ENCODE data around the gene CDNF.

The CDNF gene

DNA sequence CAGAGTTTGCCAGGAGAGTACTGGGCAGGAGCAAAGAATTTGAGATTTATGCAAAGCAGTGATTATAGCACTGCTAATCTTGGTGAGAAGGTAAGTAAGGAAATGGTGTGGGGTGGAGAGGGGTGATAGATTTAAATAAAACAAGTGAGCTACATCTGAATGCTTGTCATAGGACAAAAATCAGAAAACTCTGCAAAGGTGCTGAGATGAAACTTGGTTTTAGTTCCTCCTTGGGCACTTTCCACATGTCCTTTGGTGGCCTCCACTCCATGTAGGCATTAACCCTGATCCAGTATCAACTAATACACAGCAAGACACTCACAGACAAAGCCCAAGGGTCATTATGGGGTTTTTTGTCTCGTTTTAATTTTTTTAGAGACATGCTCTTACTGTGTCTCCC, 37.4 kb downstream of the CDNF start:
- in situ Hi-C loops (cut with MboI; ENCODE audit: low sequenced_read_pairs), result no loop called here

DNA sequence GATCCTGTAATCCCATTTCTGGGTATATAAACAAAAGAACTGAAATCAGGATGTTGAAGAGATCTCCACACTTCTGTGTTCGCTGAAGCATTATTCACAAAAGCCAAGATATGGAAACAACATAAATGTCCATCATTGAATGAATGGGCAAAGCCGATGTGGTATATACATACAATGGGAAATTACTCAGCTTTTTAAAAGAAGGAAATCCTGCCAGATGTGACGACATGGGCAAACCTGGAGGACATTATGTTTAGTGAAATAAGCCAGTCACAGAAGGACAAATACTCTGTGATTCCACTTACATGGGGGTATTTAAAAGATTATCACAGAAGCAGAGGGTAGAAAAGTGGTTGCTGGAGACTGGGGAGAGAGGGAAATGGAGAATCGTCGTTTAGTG, 39.2 kb downstream of the CDNF start:
- in situ Hi-C loops (cut with MboI; ENCODE audit: low sequenced_read_pairs), result no loop called here

DNA sequence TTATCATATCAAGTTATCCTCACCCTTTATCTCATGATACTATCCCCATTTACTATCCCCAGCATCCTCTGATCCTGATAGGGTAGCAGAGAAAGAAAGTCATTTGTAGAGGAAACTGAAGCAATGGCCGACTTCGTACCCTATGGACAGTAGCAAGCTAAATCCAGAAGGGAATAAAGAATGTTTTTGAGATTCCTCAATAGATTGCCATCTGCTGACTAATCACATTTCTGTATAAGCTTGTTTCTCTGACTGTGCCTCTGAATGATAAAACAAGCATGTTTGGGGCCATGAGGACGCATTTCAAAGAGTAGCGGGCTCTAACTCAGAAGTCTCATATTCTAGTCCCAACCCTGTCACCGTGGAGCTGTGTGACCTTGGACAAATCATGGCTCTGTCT, 49.9 kb downstream of the CDNF start:
- in situ Hi-C loops (cut with MboI; ENCODE audit: low sequenced_read_pairs), result no loop called here

DNA sequence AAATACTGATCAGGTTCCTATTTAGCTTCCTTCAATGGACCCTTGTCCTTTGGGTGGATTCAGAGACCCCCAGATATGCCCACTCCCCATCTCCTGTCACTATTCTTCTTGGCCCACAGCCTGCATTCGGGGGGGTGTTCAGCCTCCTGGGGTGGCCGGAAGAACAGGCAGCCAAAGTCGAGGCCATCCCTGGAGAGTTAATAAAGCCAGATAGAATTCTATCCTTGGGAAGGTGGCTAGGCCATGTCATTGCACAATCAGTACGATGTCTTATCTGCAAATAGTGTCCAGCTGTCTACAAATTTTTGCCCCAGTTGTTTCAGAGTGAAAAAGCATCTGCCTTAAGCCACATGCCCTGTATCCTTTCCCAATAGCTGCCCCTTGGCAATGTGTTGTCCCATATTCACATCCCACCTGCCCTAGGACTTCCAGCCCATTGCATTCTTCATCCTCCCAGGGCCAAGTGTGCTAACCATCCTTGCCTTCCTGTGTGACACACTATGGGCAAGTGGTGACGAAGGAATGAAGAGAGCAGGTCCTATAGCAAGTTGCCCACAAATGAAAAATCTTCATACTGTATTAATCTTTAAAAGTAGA, 53.3 kb downstream of the CDNF start:
- in situ Hi-C loops (cut with MboI; ENCODE audit: low sequenced_read_pairs), result no loop called here

DNA sequence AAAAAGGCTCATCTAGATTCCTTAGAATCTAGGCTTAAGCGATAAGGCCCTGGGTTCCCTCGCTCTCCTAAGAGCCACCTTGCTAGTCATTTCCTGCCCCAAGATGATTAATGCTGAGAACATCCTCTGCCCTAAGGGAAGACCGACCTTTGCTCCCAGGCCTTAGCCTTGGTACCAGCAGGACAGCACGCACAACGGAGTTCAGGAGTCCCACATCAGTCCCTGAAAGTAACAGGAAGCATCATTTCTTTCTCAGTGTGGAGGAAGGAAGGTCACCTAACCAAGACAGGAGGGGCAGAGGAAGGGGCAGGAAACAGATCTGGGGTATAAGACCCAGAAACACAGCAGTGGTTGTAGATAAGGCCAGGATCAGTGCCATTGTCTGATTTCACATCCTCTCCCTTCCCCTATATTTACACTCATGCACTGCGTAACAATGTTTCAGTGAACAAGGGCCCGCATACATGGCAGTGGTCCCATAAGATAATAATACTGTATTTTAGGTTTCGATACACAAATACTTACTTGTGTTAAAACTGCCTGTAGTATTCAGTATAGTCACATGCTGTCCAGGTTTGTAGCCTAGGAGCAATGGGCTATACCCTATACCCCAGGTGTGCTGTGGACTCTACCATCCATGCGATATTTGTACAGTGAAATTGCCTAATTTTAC, 55.0 kb downstream of the CDNF start:
- in situ Hi-C loops (cut with MboI; ENCODE audit: low sequenced_read_pairs), result no loop called here

DNA sequence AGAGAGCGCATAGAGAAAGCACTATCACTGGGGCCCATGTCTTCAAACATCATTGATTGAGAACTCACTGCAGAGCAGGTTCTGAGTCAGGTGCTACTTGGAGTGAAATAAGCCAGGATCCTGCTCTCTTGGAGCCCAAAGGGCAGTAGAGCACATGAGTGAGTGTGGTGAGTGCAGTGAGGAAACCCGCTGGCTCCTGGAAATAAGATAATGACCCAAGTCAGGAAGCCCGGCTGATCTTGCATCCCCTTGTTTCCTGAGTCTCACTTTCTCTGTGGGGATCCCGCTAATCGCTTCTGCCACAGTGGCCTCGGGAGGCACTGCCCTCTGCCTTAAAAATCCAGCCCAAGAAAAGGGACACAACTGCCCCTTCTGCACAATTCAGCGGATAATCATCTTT, 56.1 kb downstream of the CDNF start:
- in situ Hi-C loops (cut with MboI; ENCODE audit: low sequenced_read_pairs), result no loop called here

DNA sequence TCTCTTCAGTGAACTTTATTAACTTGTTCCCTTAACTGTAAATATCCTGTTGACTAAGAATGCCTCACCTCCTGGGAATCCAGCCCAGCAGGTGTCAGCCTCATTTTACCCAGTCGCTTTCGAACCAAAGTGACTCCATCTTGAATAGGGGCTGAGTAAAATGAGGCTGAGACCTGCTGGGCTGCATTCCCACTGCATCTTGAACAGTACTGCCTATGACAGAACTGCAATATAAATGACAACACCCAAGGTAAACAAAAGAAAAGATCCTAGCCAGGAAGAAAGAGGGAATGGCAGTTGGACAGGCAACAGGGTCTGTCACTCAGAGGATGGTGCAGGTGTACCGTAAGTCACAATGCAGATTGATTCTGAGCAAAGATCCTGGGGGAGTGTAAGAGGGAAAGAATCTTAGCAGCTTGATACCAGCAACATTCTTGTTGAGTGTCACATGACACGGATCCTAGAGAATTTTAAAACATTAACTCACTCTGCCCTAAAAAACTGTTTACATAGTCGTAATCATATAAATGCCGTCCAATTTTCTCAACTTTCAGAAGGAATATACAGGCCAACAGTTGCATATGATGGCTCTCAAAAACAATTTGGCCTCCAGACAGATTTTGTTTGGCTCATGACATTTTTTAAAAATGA, 58.7 kb downstream of the CDNF start:
- in situ Hi-C loops (cut with MboI; ENCODE audit: low sequenced_read_pairs), result no loop called here

DNA sequence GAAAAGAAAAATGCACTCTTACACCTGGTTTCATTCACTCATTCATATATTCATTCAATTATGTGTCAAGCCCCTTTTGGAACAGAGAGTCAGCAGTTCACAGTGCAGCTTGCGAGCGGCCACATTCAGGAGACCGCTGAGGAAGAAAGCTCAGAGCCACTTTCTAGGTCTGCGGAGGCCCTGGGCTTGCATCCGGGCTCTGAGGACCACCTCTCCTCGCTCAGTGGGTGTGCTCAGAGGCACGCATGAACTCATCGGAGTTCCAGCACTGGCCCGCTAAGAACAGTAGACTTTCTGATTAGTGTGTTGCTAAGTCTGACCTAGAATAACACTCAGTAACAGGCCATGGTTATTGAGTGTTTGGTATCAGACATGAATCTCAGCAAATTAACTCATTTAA, 61.3 kb downstream of the CDNF start:
- in situ Hi-C loops (cut with MboI; ENCODE audit: low sequenced_read_pairs), result no loop called here

DNA sequence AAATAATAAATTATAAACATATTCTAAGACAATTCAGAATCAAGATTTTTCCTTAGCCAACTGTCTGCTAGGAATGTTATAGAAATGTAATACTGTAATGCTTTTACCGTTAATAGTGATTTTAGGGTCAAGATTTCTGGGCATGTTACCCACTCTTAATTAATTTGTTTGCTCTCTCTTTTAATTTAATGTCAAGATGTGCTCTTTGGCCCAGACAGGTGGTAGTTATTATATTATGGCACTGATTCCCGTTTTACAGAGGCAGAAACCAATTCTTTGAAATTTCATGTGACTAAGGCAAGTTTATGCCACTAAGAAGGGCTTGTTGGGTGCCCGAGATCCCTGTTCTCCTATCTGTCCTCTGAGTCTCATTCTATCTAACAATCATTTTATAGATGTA, 62.2 kb downstream of the CDNF start:
- in situ Hi-C loops (cut with MboI; ENCODE audit: low sequenced_read_pairs), result no loop called here

DNA sequence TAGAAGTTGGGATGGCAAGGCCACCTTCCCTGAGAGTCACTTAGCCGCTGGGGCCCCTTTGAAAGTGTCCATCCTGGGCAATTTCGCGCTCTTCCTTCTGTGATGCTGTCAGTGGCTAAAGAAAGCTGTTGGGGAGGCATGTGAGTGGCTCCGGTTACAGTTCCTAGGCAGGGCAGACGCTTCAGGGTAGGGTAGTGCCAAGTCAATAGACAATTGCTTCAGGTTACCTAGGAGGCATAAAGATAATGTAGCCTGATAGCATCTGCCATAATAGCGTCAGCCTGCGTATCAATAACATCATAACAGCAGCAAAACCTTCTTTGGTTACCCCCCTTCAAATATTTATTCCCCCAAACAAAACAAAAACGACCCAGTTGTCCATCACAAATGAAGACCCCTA, 63.0 kb downstream of the CDNF start, which contains the start of gene FAM107B:
FAM107B (minus strand) TSS at position 101 of the 400 bp plus-strand sequence. CDS start 234 bp downstream, outside the sequence.
- in situ Hi-C loops (cut with MboI; ENCODE audit: low sequenced_read_pairs), result no loop called here

DNA sequence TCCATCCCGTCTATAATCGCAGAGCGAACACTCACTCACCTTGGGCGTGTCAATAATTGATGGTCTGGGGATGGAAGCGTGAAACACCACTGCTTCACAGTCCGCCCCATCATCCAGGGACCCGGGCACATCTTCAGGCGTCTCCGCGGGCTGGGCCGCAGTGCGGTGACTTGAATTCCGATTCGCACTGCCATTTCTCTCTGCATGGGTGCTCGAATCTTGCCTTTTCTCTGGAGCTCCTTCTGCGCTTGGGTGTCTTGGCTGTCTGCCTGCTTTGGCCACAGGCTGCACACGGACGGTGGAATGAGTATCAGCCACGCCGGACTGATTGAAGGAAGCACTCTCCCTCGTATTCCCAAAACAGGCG, 63.6 kb downstream of the CDNF start:
- in situ Hi-C loops (cut with MboI; ENCODE audit: low sequenced_read_pairs), result no loop called here

DNA sequence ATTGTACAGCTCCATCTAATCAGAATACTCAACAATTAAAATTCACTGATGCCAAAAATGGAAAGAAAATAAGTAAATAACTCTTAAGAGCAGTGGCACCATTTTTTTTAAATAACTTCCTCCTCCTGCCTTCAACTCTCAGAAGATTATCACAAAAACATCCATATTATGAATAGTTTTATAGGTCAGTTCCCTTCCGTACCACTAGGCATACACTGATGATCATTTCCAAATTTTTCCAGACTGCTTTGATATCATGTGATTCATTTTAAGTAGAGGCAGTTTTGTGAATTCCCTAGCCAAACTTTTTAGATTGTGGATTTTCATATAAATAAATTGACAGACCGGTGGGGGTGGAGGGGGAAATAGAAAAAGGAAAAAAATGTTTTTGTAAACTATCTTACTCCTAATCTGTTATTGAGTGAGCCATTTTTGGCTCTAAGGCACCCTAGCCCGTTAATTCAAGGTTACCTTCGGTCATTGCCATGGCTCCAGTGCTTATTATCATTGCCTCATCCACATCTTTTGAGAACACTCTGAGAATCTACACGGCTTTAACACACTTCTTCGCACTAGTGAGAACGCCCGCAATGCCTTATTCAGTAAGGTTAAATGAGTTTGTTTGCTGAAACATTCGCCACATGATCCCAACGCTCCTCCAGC, 64.2 kb downstream of the CDNF start:
- in situ Hi-C loops (cut with MboI; ENCODE audit: low sequenced_read_pairs), result no loop called here

DNA sequence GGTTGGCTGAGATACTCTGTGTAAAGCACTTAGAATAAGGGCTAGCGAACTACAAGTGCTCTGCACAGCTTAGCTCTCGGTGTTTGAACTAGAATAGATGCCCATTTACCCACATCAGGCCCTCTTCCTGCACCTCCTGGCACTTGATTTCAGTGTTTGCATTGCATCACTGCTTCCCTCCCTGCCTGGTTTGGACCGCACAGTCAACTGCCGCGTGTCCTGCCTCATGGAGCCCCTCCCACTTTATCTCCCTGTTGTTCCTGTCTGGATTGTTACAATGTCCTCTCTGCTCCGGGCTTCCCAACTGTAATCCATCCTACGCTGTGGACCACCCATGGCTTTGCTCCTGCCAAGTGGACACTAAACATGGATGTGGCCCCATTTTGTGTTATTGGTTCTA, 65.4 kb downstream of the CDNF start:
- in situ Hi-C loops (cut with MboI; ENCODE audit: low sequenced_read_pairs), result no loop called here

DNA sequence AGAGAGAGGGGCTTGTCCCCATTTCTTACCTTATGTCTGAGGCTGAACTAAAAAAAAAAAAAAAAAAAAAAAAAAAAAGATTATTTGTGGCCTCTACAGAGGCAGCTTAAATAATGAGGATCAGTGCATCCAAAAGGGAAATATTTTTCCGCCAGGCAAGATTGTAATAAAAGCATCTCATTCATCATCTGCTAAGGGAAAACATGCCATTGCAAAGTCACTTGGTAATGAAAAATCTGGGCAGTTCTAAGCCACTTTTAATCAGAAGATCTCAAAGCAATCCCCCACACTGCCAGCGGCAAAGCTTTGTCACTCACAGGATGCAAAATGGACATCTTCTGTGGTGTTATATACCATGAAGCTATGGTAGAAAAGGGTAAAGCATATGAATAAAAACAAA, 66.9 kb downstream of the CDNF start:
- in situ Hi-C loops (cut with MboI; ENCODE audit: low sequenced_read_pairs), result no loop called here

All from HL-60/S4 treated with retinoic acid at 250 ng/mL for 4 days and 3 days (cell line).